HG03139 (cell line): ENCODE data around the gene SLC7A7.

ENCODE experiments used
- ATAC-seq: cut with Tn5 transposase; IDR thresholded peaks from one replicate; pipeline ENCODE4 v1.9.1; 2021; ENCODE audit not compliant: unreplicated experiment

SLC7A7 gene

DNA sequence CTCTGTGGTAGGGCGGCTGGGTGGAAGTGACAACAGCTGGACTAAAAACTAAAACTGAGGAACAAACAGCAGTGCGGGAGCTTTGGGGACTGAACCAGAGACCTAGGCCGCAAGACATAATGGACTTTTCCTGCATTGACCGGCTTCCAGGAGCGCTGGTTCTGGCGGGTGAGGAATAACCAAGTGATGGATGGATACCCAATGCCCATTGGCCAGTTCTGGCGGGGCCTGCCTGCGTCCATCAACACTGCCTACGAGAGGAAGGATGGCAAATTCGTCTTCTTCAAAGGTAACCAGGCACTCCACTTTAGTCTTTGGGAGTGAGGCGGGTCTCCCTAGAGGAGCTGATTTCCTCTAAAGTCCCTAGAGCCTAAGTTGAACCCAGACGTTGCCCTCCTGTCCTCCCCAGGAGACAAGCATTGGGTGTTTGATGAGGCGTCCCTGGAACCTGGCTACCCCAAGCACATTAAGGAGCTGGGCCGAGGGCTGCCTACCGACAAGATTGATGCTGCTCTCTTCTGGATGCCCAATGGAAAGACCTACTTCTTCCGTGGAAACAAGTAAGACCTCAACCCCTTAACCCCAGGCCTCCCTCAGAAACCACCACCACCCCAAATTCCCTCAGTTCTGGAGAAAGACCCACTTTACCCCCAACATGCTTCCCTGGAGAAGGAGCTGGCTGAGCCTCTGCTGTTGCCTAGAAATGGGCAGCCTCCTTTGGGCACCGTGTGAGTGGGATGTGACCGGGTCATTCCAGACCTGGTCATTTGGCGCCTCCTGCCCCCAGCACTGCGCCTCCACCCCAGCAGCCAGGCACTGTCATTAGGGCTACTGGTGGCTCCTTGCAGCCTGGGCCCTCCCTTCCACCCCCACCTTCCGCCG, 29.2 kb upstream of the SLC7A7 start:
- no peak for ATAC-seq

DNA sequence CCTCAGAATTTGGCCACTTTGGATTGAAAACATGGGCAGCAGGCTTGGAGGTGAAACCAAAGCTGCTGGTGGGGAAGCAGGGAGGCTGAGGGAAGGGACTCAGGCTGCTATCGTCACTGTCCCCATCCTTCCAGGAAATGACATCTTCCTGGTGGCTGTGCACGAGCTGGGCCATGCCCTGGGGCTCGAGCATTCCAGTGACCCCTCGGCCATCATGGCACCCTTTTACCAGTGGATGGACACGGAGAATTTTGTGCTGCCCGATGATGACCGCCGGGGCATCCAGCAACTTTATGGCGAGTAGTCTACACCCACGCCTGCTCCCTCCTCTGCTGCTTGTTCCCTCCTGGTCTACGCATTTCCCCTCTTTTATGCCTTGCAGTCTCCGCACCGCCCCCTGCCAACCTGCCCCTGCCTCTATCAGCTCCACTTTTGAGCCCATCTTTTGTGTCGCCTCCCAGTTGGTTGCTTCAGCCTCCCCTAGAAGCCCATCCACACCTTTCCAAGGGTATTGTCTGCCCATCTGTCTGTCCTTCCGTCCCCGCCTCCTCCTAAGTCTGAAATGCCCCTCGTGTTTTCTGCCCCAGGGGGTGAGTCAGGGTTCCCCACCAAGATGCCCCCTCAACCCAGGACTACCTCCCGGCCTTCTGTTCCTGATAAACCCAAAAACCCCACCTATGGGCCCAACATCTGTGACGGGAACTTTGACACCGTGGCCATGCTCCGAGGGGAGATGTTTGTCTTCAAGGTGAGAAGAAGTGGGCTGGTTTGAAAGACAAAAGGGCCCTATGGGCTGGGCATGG, 28.1 kb upstream of the SLC7A7 start:
- no peak for ATAC-seq

DNA sequence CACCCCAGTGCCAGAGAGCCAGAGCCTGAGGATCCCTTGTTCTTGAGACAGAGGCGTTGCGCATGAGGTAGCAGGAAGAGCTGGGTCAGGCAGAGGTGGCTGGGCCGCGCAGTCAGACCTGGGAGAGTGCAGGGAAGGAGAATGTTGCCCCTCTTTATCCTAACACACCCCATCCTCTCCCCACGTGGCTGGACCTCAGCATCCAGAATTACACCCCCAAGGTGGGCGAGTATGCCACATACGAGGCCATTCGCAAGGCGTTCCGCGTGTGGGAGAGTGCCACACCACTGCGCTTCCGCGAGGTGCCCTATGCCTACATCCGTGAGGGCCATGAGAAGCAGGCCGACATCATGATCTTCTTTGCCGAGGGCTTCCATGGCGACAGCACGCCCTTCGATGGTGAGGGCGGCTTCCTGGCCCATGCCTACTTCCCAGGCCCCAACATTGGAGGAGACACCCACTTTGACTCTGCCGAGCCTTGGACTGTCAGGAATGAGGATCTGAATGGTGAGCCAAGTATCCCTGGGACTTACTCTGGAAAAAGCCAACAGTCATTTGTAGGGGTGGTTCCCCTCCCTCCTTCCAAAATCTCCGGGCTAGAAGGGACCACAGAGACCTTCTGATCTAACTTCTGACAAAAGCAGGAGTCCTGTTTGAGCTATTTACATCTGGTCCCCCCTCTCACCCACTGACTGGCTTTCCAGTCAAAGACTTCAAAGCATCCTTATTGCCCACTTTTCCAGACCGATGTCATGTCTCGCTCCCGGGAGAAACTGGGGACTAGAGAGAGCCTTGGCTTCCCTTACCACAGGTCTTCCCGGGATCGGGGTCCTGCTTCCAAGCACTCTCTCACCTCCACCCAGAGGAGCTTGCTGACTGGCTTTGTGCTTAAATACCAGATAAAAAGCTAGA, 27.2 kb upstream of the SLC7A7 start:
- no peak for ATAC-seq

DNA sequence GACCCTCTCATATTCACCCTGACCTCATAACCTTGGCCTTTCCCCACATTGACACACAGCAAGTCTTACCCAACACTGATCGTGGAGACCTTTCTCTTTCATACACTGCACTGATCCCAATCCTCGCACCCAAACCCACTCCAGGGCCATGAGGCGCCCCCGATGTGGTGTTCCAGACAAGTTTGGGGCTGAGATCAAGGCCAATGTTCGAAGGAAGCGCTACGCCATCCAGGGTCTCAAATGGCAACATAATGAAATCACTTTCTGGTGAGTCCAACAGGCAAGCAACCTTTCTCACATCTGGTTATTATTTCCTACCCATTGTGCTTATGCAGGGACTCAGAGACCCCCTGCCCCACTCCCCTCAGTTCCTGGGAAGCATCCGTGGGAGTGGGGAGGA, 26.5 kb upstream of the SLC7A7 start:
- ATAC-seq = no peak

DNA sequence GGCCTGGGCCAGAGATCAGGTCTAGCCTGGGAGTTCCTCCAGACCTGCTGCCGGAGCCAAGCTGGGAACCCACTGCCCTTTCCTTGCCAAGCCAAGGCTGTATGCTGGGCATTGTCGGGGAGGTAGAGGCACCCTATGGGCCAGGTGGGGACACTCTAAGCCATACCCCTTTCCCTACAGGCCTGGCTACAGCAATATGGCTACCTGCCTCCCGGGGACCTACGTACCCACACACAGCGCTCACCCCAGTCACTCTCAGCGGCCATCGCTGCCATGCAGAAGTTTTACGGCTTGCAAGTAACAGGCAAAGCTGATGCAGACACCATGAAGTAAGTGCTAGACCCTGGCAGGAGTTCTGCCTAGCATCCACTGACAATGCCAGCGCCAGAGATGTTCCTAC, 26.1 kb upstream of the SLC7A7 start:
- ATAC-seq = no peak

DNA sequence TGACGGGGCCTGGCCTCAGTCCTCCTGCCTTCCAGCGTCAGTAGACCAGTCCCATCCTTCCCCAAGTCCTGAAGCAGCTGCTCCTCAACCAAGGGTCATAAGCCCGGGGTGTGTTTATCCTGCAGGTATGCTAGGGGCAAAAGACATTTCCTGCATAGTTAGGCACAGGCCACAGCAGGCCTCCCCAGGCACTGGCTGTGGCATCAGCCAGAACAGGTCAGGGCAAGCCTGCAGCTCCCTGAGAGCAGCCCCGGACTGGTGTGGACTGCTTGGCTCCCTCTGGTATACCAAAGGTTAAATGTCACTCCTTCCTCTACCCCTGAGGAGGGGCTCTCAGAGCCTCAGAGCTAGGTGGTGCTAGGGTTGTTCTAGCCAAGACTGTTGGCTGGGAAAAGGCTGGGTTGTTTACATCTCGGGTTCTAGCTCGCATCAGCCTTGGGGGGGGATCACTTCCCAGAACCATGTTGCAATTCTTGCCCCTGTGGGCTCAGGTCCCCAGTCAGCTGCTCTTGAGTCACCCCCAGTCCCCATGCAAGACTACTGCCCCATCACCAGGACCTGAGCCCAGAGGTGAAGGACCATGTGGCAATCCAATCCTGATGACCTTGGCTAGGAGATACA, 24.0 kb upstream of the SLC7A7 start:
- no peak for ATAC-seq

DNA sequence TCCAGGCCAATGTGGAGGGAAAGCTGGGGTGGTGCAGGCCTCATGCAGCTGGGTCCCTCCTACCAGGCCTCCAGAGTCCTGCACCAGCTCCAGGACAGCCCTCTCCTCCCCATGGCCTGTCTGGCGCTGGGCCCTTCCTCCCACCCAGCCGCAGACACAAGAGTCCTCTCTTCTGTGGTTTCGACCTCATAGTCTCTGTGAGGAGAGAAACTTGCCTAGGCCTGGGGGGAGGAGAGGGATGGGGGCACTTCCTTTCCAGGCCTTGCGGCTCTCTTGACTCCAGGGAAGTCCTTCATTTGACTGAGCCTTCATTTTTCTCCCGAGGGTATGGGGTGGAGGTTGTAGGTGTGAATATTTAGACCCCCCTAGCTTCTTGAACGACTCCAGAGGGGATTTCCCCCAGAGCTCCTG, 23.4 kb upstream of the SLC7A7 start:
- no peak for ATAC-seq

DNA sequence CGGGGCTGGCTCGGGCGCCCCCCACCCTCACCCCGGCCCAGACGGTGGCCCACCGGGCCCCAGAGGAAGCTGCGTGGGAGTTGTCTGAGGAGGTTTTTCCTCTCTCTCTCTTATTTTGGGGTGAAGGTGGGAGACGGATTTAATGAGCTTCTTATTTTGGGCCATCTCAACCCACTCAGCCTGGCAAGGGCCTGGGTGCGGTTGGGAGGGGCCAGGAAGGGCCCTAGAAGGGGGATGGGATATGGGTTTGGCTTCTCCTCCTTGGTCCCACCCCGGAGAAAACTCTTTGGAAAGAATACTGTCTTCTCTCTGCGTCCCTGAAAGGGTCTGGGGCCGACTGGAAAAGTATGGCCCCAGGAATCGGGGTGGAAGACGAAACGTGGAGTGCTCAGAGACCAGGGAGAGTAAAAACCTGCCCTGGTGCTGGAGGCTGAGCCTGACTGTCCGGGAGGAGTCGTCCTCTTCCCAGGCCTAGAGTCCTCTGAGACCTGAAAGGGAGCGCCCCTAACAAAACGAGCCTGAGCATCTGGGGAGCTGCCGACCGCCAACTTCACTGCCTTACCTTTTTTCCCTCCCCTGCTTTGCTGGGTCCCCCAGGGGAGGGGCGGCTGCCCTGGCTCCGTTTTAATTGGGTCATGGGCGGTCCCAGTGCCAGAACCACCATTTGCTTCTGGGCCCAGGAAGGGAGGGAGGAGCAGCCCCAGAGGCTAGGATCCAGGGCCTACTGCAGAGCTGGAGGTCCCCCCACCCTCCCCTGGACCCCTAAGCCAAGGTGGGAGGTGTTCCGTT, 22.7 kb upstream of the SLC7A7 start:
- ATAC-seq = no peak

DNA sequence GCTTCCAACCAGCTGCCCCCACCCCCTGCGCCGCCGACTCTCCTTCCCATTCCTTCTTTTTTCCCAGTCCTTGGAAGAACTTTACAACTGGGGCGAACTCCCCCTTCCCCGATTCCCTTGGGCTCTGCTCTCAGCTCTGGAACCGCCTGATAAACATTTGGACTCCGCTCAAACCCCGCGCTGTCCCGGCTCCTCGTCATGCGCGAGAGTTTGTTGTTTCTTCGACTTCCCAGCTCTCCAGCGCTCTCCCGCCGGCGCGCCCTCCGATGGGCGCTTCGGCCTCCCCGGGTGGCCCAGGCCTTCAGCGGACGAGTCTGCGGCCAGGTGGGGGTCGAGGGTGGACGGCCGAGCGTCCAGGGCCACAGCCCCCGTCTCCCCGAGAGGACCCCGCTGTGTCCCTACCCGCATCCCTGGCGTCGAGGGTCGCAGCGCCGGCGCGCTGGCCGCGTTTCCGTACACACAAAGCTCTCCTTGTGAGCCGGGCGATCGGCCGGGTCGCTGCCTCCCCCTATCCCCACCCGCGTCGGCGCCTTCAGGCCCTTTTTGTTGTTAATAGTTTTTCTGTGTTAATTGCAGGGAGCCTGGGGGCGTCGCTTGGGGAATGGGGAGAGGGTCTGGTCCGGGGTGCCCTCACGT, 22.0 kb upstream of the SLC7A7 start:
- ATAC-seq = no peak

DNA sequence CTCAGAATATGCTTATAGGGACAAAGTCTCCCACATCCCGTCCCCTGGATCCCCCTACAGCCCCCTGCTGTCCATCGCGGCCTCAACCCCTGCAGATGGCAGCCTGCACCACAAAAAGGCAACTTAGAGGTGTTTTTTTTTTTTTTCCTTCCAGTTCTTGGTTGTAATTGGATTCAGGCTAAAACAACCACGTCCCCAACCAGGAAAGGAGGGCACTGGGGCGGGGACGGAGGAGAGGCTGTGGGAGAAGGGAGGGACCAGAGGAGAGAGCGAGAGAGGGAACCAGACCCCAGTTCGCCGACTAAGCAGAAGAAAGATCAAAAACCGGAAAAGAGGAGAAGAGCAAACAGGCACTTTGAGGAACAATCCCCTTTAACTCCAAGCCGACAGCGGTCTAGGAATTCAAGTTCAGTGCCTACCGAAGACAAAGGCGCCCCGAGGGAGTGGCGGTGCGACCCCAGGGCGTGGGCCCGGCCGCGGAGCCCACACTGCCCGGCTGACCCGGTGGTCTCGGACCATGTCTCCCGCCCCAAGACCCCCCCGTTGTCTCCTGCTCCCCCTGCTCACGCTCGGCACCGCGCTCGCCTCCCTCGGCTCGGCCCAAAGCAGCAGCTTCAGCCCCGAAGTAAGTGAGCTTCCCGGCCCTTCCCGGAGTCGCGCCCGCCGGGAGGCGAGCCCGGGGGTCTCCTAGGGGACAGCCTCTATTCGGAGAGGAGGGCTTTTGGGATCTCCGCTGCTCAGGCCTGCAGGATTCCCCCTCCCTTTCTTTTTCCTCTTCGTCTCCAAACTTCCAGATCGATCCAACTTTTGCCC, 21.3 kb upstream of the SLC7A7 start, which contains the start of gene MMP14:
TSS of gene MMP14 (plus strand) at position 285 of the 813 bp plus-strand sequence. CDS start at position 518, 233 bp downstream.
- ATAC-seq = no peak

DNA sequence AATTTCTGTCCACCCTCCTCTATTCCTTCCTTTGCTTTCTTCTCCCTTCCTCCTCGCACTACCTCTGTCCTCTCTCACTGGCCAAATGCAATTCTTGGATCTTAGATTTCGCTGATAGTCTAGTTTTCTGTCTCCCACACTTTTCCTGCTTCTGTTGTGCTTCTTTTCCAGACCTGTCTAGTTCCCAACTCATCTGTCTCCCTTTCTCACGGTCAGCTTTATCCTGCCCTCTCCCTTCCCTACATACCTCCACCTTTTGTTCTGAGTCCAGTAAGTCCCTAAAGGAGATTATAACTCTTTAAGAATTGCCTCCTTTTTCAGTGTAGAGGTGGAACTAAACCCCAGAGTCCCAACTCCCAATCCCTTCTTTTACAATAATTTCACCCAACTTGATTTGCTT, 20.3 kb upstream of the SLC7A7 start:
- ATAC-seq = no peak

DNA sequence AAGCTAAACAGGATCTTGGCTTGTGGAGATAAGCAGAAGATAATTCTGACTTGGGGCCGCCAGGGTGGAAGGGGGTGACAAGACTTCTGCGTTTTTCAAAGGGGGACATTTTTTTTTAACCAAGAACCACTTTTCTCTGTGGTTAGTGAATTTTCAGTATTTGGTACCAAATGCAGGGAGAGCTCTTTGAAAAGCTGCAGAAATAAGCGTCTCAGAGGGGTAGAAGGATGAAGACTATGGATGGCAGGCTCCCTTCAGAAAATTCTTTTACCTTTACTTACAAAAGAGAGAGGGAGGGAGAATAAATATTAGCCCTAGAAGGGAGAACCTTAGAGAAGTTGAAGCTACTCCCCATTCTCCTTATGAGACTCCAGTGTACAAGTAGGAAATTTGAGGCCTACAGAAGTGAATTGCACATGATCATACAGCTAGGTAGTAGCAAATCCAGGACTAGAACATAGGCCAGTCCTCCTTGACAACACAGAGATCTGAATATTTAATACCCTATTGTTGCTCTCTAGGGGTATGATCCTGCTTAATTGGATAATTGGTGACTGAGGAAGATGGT, 15.3 kb upstream of the SLC7A7 start:
- ATAC-seq = no peak

DNA sequence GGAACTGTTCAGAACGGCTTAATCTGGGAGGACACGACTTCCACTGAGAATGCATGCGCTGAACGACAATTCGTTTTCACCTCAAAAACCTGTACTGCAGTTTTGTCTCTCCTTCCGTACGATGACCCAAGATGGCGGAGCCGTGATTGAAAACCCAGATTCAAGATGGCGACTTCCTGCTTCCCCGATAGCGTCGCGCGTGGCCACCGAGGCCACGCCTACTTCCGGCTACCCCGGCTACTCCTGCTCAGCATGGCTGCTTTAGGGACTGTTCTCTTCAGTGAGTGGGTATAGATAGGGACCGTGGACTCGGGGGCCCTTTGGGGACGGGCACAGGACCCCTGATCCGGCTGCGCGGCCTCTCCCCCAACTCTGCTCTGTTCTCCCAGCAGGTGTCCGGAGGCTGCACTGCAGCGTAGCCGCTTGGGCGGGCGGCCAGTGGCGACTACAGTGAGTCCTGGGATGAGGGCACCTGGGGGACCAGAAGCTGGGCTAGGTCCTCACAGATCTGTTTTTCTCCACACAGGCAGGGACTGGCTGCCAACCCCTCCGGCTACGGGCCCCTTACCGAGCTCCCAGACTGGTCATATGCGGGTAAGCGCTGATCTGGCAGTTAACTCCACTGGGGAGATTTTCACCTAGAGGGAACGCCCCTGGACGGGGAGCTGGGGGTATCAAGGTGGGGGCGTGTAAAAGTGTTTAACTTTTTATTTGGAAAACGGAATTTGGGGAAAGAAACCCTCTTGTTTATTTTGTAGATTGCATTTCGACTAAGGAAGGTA, 14.6 kb upstream of the SLC7A7 start, which contains the start of gene MRPL52:
TSS of gene MRPL52 (plus strand) at position 227 of the 782 bp plus-strand sequence. CDS start at position 253, 26 bp downstream.
- peak; percentile 94 for ATAC-seq

DNA sequence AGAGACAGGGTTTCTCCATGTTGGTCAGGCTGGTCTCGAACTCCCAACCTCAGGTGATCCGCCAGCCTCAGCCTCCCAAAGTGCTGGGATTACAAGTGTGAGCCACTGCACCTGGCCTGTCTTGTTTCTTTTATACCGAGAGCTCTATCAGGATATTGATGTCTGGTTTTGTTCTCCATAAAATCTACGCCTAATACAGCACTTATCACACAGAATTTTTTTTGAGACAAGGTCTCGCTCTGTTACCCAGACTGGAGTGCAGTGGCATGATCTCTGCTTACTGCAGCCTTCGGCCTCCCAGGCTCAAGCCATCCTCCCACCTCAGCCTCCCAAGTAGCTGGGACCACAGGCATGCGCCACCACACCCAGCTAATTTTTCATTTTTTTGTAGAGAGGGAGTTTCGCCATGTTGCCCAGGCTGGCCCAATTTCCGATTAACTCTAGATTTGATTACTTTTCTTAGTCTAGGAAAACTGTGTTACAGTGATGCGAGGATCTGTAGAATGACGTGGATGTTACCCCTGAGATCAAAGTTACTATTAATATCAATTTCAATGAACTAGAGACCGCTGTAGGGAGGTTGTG, 13.9 kb upstream of the SLC7A7 start:
- peak; percentile 14 for ATAC-seq

DNA sequence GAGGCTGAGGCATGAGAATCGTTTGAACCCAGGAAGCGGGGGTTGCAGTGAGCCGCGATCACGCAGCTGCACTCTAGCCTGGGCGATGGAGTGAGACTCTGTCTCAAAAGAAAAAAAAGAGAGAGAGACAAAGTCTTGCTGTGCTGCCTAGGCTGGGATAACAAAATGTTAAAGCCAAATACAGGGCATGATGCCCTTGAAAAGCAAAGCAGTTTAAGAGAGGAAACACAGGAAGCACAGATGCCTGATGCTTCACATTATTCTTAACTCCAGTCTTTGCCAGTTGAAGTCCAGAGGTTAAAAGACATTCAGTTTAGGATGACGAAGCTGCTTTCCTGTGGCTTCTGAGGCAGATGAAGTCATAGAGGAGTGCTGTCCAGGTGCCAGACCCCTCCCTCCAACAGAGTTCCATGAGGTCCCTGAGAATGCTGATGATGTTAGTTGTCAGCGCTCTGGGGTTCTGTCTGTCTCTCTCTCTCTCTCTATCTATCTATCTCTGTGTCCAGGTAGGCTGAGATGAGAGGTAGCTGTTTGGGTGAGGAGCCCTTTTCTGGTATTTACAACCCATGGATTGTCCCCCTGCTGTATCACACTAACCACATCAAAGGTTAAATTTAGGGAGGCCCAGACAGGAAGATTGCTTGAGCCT, 9.6 kb upstream of the SLC7A7 start:
- no peak for ATAC-seq

DNA sequence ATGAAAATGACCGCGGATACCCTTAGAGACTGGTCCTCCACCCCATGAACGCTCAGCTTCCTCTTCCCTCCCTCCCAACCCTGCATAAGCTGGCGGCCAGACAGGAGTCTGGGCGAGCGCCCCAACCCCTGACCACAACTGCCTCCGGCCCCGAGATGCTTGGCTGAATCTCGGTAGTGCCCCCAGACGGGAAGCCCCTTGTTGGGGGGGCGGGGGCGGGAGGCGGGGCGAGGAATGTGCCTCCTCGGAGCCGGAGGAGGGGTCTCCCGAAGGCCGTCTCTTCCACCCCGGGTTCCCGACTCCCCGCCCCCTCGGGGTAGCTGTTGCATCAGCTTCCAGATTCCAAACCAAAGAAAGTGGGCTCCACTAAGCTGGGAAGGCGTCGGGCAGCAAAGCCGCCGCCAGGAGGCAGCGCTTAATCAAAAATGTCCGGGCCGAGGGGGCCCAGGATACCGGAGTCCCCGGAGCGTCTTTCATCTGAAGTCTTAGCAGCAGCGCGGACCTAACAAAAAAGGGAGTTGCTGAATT, 7.4 kb upstream of the SLC7A7 start:
- ATAC-seq = peak; percentile 52
